Measurements from ENCODE around the gene PPP6R1. TPM values are rescaled to one million over a fixed set of nuclear protein-coding genes. Genes with fewer than 3 reads are reported as not detected.

The PPP6R1 gene
- total RNA-seq, 2 experiments from 2014 or later = 89.6 to 161 TPM

DNA sequence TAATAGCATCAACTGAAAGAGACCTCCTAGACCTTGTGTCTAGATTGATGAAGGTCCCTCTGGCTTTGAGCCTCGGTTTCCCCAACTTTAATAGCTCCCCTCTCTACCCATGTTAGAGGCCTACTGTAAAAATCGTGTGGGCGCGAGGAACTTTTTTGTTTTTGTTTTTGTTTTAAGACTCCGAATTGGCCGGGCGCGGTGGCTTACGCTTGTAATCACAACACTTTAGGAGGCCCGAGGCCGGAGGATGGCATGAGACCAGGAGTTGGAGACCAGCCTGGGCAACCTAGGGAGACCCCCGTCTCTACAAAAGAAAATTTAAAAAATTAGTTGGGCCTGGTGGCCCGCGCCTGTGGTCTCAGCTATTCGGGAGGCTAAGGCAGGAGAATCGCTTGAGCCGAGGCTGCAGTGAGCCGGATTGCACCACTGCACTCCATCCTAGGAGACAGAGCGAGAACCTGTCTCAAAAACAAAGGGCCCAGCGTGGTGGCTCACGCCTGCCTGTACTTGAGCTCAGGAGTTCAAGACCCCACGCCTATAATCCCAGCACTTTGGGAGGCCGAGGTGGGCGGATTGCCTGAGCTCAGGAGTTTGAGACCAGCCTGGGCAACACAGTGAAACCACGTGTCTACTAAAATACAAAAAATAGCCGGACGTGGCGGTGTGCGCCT lies 858 bp upstream of the PPP6R1 start:
- no peaks in the 10 kb centered on the region for H3K9me2 ChIP-seq (ENCODE audit: insufficient read depth, low read length)
- H4K20me1 ChIP-seq (ENCODE audit: insufficient read depth, low read length) = no peaks in the 10 kb centered on the region
- peaks cover 34% of the 10 kb centered on the region for H3K4me1 ChIP-seq (ENCODE audit: insufficient read depth, low read length, poor library complexity, severe bottlenecking)
- peaks cover 51% of the 10 kb centered on the region for H3K36me3 ChIP-seq (ENCODE audit: insufficient read depth, low read length)
- H2AFZ ChIP-seq (ENCODE audit: low read length) = peak overlapping the region; percentile 43; the same call in 1 of the 2 replicates
- ChIA-PET POLR2A (interaction anchor here (0.6 to 3.9 kb wide), 12 partner anchors 9 to 1070 kb away, joined by 3 to 32 read pairs (median 3); partner anchors contain the start of genes BRSK1, GARIN5B, HSPBP1 and MBOAT7), CTCF (ENCODE audit: unreplicated experiment) (interaction anchor here (0.6 kb wide), 1 partner anchor 78 kb away, joined by 4 read pairs; no protein-coding TSS in a partner anchor)
- BruUV-seq (replicated peaks) = TSS peak; percentile 98
- no peaks in the 10 kb centered on the region for H3K9me3 ChIP-seq (ENCODE audit: low read length)
- H3K4me2 ChIP-seq (ENCODE audit: low read length) = peak overlapping the region; percentile 99
- H3K79me2 ChIP-seq (ENCODE audit: insufficient read depth, low read depth, low read length) = peaks cover 40% of the 10 kb centered on the region
- peak overlapping the region; percentile 78 for H3K4me3 ChIP-seq (ENCODE audit: low read depth, low read length, poor library complexity, severe bottlenecking)
- peak overlapping the region; percentile 97 for H3K27ac ChIP-seq (ENCODE audit: low read depth, low read length, poor library complexity, severe bottlenecking)
- TF ChIP-seq, protein P1, sequence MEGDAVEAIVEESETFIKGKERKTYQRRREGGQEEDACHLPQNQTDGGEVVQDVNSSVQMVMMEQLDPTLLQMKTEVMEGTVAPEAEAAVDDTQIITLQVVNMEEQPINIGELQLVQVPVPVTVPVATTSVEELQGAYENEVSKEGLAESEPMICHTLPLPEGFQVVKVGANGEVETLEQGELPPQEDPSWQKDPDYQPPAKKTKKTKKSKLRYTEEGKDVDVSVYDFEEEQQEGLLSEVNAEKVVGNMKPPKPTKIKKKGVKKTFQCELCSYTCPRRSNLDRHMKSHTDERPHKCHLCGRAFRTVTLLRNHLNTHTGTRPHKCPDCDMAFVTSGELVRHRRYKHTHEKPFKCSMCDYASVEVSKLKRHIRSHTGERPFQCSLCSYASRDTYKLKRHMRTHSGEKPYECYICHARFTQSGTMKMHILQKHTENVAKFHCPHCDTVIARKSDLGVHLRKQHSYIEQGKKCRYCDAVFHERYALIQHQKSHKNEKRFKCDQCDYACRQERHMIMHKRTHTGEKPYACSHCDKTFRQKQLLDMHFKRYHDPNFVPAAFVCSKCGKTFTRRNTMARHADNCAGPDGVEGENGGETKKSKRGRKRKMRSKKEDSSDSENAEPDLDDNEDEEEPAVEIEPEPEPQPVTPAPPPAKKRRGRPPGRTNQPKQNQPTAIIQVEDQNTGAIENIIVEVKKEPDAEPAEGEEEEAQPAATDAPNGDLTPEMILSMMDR (conservative IDR thresholded peaks at IDR 0.05; ENCODE audit: low read length) = no peak
- no peak for TF ChIP-seq EZH2phosphoT487 (IDR thresholded peaks at IDR 0.05; ENCODE audit: borderline replicate concordance, low read depth, low read length)
- peak; percentile 42 for DNase-seq (ENCODE audit: low spot score)
- intact Hi-C loops (cut with micrococcal nuclease; ENCODE audit: unreplicated experiment) = loop anchor here (1.0 to 2.0 kb wide), 4 partner anchors 17 to 82 kb away; partner anchors contain the start of gene HSPBP1

DNA sequence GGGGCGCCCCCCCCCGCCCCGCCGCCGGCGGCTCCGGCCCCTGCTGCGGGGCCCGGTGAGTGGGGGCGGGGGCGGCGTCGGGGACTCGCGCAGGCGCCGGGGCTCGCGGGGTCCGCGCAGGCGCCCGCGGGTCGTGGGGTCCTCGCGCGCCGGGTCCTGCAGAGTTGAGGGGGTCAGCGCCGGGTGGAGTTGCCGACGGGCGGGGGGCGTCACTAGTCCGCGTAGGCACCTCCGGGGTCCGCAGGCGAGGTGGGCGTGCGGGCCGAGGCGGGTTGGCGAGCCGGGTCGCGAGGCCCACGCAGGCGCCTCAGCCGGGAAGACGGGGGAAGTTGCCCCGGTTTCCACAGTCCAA lies 365 bp downstream of the PPP6R1 start:
- no peak overlapping the region for H2AFZ ChIP-seq (ENCODE audit: low read length)
- H4K20me1 ChIP-seq (ENCODE audit: insufficient read depth, low read length) = no peaks in the 10 kb centered on the region
- H3K27ac ChIP-seq (ENCODE audit: low read depth, low read length, poor library complexity, severe bottlenecking) = peak overlapping the region; percentile 97
- no peaks in the 10 kb centered on the region for H3K9me3 ChIP-seq (ENCODE audit: low read length)
- H3K4me3 ChIP-seq (ENCODE audit: low read depth, low read length, poor library complexity, severe bottlenecking) = peak overlapping the region; percentile 78
- TF ChIP-seq, protein P1 (conservative IDR thresholded peaks at IDR 0.05; ENCODE audit: low read length) = no peak
- TF ChIP-seq EZH2phosphoT487 (IDR thresholded peaks at IDR 0.05; ENCODE audit: borderline replicate concordance, low read depth, low read length) = no peak
- no peaks in the 10 kb centered on the region for H3K9me2 ChIP-seq (ENCODE audit: insufficient read depth, low read length)
- peak overlapping the region; percentile 98; the same call in 1 of the 2 replicates for H3K4me2 ChIP-seq (ENCODE audit: low read length)
- H3K36me3 ChIP-seq (ENCODE audit: insufficient read depth, low read length) = peaks cover 50% of the 10 kb centered on the region
- peaks cover 42% of the 10 kb centered on the region for H3K4me1 ChIP-seq (ENCODE audit: insufficient read depth, low read length, poor library complexity, severe bottlenecking)
- ChIA-PET POLR2A (interaction anchor here (3.9 kb wide), 1 partner anchor 18 kb away, joined by 32 read pairs; no protein-coding TSS in a partner anchor), CTCF (ENCODE audit: unreplicated experiment) (no interaction called here)
- DNase-seq (ENCODE audit: low spot score) = no peak
- intact Hi-C loops (cut with micrococcal nuclease; ENCODE audit: unreplicated experiment) = loop anchor here (2.0 kb wide), 1 partner anchor 80 kb away; no protein-coding TSS in a partner anchor
- BruUV-seq (replicated peaks) = TSS peak; percentile 73
- peaks cover 45% of the 10 kb centered on the region for H3K79me2 ChIP-seq (ENCODE audit: insufficient read depth, low read depth, low read length)

Data from OCI-LY7 (cell line).